Effector memory CD4-positive, alpha-beta T cell (primary cell): Measurements from ENCODE around the gene NAA30.

Experiments used
- DNase-seq, 3 donors: peaks; one replicate each; pipeline ENCODE4 v3.0.0-alpha.2; 2020
- H3K27ac ChIP-seq: 2 replicates; pipeline ENCODE4 v1.7.0; 2013; ENCODE audit warnings: mild to moderate bottlenecking, low read length, moderate library complexity; ENCODE audit not compliant: insufficient read depth, poor library complexity, severe bottlenecking
- H3K27me3 ChIP-seq: replicated peaks from 2 replicates; pipeline ENCODE4 v1.7.0; 2013; ENCODE audit warnings: mild to moderate bottlenecking, low read length; ENCODE audit not compliant: insufficient read depth, control insufficient read depth, poor library complexity, severe bottlenecking
- H3K36me3 ChIP-seq: 2 replicates; pipeline ENCODE4 v1.7.0; 2013; ENCODE audit warnings: mild to moderate bottlenecking, low read length, moderate library complexity; ENCODE audit not compliant: control insufficient read depth, insufficient read depth
- H3K4me1 ChIP-seq: 2 replicates; pipeline ENCODE4 v1.7.0; 2013; ENCODE audit warnings: low read length, mild to moderate bottlenecking; ENCODE audit not compliant: control insufficient read depth, insufficient read depth, poor library complexity, severe bottlenecking
- H3K4me3 ChIP-seq: 2 replicates; pipeline ENCODE4 v1.7.0; 2013; ENCODE audit warnings: low read length, low read depth, mild to moderate bottlenecking; ENCODE audit not compliant: insufficient read depth, poor library complexity, severe bottlenecking
- H3K9me3 ChIP-seq: 2 replicates; pipeline ENCODE4 v1.7.0; 2013; ENCODE audit warnings: mild to moderate bottlenecking, low read length, moderate library complexity; ENCODE audit not compliant: control insufficient read depth

Gene NAA30

GRCh38 chr14:57417228-57417627 is 26.8 kb downstream of the NAA30 start:
- no peak overlapping the region for H3K27ac ChIP-seq
- no peak for DNase-seq
- H3K36me3 ChIP-seq, result no peaks in the 10 kb centered on the region

DNA sequence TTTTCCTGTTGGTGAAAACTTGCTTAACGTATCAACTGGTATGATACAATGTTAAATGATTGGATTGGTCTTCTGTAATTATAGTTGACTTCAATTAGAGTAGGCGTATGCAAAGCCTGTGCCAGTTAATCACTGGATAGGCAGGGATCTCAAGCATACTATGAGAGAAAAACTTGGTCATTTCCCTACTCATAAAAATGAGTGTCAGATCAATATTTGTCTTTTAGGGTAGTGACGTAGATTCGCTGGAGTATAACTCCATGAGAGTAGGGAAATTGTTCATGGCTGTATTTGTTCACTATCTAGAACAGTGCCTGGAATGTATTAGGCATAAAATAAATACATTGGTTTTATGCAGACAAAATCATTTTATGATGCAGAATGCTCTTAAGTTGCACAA is 28.6 kb downstream of the NAA30 start:
- Histone ChIP-seq H3K4me3 (no peak overlapping the region), H3K27me3 (no peaks in the 10 kb centered on the region), H3K9me3 (no peaks in the 10 kb centered on the region), H3K36me3 (no peaks in the 10 kb centered on the region), H3K27ac (no peak overlapping the region), H3K4me1 (no peaks in the 10 kb centered on the region)
- no peak for DNase-seq

More at GRCh38 chr14:57417228-57417627, 26.8 kb downstream of the NAA30 start:
- H3K9me3 ChIP-seq, result no peaks in the 10 kb centered on the region
- no peaks in the 10 kb centered on the region for H3K4me1 ChIP-seq
- H3K27me3 ChIP-seq, result no peaks in the 10 kb centered on the region
- no peak overlapping the region for H3K4me3 ChIP-seq

- H3K9me3 ChIP-seq, result no peaks in the 10 kb centered on the region
Measured at GRCh38 chr14:57420033-57420432, 29.6 kb downstream of the NAA30 start.

GRCh38 chr14:57420986-57421385 is 30.6 kb downstream of the NAA30 start:
- Histone ChIP-seq H3K9me3 (no peaks in the 10 kb centered on the region), H3K36me3 (no peaks in the 10 kb centered on the region), H3K27me3 (no peaks in the 10 kb centered on the region), H3K4me1 (no peaks in the 10 kb centered on the region), H3K27ac (no peak overlapping the region), H3K4me3 (no peak overlapping the region)
- no peak for DNase-seq

More at GRCh38 chr14:57420033-57420432, 29.6 kb downstream of the NAA30 start:
- H3K27ac ChIP-seq, result no peak overlapping the region
- no peaks in the 10 kb centered on the region for H3K4me1 ChIP-seq
- no peaks in the 10 kb centered on the region for H3K27me3 ChIP-seq
- no peak for DNase-seq
- no peaks in the 10 kb centered on the region for H3K36me3 ChIP-seq
- no peak overlapping the region for H3K4me3 ChIP-seq

DNA sequence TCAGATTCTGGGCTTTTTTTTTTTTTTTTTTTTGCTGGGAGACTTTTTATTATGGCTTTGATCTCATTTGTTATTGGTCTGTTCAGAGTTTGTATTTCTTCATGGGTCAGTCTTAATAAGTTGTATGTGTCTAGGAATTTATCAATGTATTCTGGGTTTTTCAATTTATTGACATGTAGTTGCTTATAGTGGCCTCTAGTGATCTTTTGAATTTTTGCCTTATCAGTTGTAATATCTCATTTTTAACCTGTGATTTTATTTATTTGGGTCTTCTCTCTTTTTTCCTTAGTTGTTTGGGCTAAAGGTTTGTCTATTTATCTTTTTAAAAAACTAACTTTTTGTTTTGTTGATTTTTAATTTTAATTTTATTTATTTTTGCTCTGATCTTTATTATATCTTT is 45.5 kb downstream of the NAA30 start:
- Histone ChIP-seq H3K9me3 (no peaks in the 10 kb centered on the region), H3K27ac (no peak overlapping the region), H3K36me3 (no peaks in the 10 kb centered on the region), H3K27me3 (no peaks in the 10 kb centered on the region), H3K4me3 (no peak overlapping the region), H3K4me1 (no peaks in the 10 kb centered on the region)
- DNase-seq, result no peak

DNA sequence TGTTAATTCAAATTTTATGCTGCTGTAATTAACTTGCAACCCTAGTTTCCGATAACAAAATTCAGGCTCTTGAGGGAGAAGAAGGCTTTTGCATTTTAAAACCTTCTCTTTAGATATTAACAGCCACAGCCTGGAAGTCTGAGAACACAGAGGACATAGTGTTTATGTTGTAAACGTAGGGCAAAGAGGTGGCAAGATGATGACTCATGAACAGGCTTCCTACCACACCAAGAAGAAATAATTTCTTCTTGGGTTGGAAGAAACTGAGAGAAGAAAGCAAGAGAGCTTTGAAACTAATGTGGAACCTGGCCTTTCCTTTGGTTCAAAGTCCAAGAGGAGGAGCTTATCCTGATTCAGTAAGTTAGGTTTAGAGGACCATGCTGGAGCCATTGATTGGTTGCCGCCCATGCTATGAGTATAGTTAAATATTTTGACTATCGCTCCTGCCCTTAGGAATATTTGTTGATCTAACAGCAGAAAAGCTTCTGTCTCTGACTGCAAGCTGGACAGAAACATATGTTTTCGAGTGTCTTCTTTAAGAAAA is 71.5 kb downstream of the NAA30 start:
- no peak for DNase-seq
- H3K36me3 ChIP-seq, result no peaks in the 10 kb centered on the region
- H3K9me3 ChIP-seq, result no peaks in the 10 kb centered on the region

DNA sequence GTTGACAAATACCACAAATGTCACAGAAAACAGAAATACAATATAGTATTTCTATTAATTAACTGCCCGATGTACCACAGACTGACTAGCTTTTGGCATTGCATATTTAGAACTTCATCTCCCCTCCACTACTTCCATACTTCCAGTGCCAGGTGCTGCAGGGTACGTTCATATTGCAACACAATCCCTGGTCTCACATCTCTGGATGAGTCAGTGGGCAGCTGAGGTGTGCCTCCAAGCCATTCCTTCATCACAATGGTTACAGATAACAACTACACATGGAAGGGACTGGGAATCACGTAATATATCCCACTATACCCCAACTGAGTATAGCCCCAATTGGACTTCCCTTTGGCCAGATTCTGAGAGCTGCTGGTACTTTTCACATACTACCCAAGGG is 72.2 kb downstream of the NAA30 start:
- no peak overlapping the region for H3K27ac ChIP-seq
- H3K36me3 ChIP-seq, result no peaks in the 10 kb centered on the region
- no peaks in the 10 kb centered on the region for H3K27me3 ChIP-seq
- no peaks in the 10 kb centered on the region for H3K4me1 ChIP-seq
- no peak for DNase-seq
- H3K4me3 ChIP-seq, result no peak overlapping the region
- H3K9me3 ChIP-seq, result no peaks in the 10 kb centered on the region

More for the DNA sequence above, 71.5 kb downstream of the NAA30 start:
- no peak overlapping the region for H3K27ac ChIP-seq
- no peak overlapping the region for H3K4me3 ChIP-seq
- H3K4me1 ChIP-seq, result no peaks in the 10 kb centered on the region
- no peaks in the 10 kb centered on the region for H3K27me3 ChIP-seq

DNA sequence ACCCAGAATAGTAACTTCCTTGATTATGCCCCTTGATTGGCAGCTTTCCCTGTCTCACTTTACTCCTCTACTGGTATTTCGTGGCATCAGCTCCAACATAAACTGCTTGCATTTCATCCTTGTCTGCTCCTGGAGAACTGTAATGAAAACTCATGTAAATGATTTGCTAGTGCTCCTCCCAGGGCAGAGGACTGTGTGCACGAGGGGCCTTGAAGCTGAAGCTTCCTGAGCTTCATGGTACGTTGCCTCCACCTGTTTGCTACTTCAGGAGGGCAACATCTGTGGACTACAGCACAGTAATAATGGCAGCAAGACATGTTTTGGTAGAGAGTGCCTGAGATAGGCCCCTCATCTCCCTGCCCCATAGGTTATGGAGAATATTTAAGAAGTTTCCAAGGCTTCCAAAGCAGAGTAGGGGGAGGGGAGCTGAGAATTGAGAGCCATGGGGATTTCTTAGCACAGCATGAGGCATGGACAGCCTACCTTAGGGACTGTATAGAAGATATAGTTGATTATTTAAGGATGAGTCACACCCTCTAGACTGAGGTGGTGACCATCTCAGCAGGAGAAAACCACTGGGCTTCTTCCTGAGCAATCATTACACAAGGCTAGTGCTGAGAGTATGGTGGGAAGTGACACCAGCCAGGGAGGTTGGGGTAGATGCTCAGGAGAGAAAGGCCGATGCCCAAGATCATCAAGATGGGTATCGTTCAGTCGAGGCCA is 73.8 kb downstream of the NAA30 start:
- Histone ChIP-seq H3K36me3 (no peaks in the 10 kb centered on the region), H3K27me3 (no peaks in the 10 kb centered on the region), H3K4me1 (no peaks in the 10 kb centered on the region), H3K27ac (no peak overlapping the region), H3K9me3 (no peaks in the 10 kb centered on the region), H3K4me3 (no peak overlapping the region)
- DNase-seq, result no peak
